H9 (cell line): Measurements from ENCODE around the gene PGGHG. TPM values are rescaled to one million over a fixed set of nuclear protein-coding genes. Genes with fewer than 3 reads are reported as not detected.
"Not testable (repeated sequence)": the region's sequence is repeated elsewhere in the genome, so short reads cannot be mapped to it uniquely, and the experiment has no call there.

Experiments used
- DNase-seq: peaks from one replicate; pipeline ENCODE4 v3.0.0-alpha.2; 2017
- H2AFZ ChIP-seq: one replicate; pipeline ENCODE4 v1.6.1; 2013; ENCODE audit warnings: mild to moderate bottlenecking, low read length, control low read depth, moderate library complexity
- H2AK5ac ChIP-seq: 2 replicates; pipeline ENCODE4 v1.6.1; 2013; ENCODE audit warnings: low read length, control low read depth, mixed read lengths; ENCODE audit not compliant: insufficient read length
- H2BK120ac ChIP-seq: one replicate; pipeline ENCODE4 v1.6.1; 2013; ENCODE audit warnings: low read depth, mild to moderate bottlenecking, low read length, control low read depth, inconsistent platforms; ENCODE audit not compliant: poor library complexity, severe bottlenecking
- H2BK12ac ChIP-seq: 2 replicates; pipeline ENCODE4 v1.6.1; 2013; ENCODE audit warnings: low read length, control low read depth, mixed read lengths, low read depth; ENCODE audit not compliant: insufficient read length
- H2BK15ac ChIP-seq: 2 replicates; pipeline ENCODE4 v1.6.1; 2013; ENCODE audit warnings: low read depth, low read length, control low read depth
- H2BK20ac ChIP-seq: one replicate; pipeline ENCODE4 v1.6.1; 2013; ENCODE audit warnings: low read depth, mild to moderate bottlenecking, low read length, control low read depth, inconsistent platforms; ENCODE audit not compliant: poor library complexity, severe bottlenecking
- H2BK5ac ChIP-seq: 2 replicates; pipeline ENCODE4 v1.6.1; 2013; ENCODE audit warnings: low read length, control low read depth, mixed read lengths; ENCODE audit not compliant: insufficient read length
- H3K14ac ChIP-seq: 2 replicates; pipeline ENCODE4 v1.6.1; 2013; ENCODE audit warnings: low read length, control low read depth; ENCODE audit not compliant: insufficient read depth
- H3K18ac ChIP-seq: 2 replicates; pipeline ENCODE4 v1.6.1; 2013; ENCODE audit warnings: low read depth, mild to moderate bottlenecking, mixed read lengths, low read length, control low read depth; ENCODE audit not compliant: insufficient read length
- H3K23ac ChIP-seq: 2 replicates; pipeline ENCODE4 v1.6.1; 2013; ENCODE audit warnings: low read length, control low read depth, mixed read lengths, low read depth; ENCODE audit not compliant: insufficient read length
- H3K23me2 ChIP-seq: 2 replicates; pipeline ENCODE4 v1.6.1; 2013; ENCODE audit warnings: low read depth, mild to moderate bottlenecking, mixed read lengths, low read length, control low read depth; ENCODE audit not compliant: insufficient read length, poor library complexity, severe bottlenecking
- H3K27ac ChIP-seq: 2 replicates; pipeline ENCODE4 v1.5.1; 2013; ENCODE audit warnings: low read length, control low read depth, mixed read lengths, low read depth; ENCODE audit not compliant: insufficient read length
- H3K27me3 ChIP-seq: 2 replicates; pipeline ENCODE4 v1.6.1; 2013; ENCODE audit warnings: low read length, control low read depth, inconsistent platforms; ENCODE audit not compliant: insufficient read depth
- H3K4ac ChIP-seq: 2 replicates; pipeline ENCODE4 v1.6.1; 2013; ENCODE audit warnings: low read depth, mild to moderate bottlenecking, control low read depth, inconsistent platforms, low read length, moderate library complexity
- H3K4me1 ChIP-seq: 2 replicates; pipeline ENCODE4 v1.6.1; 2013; ENCODE audit warnings: low read length, control low read depth, inconsistent platforms; ENCODE audit not compliant: insufficient read depth
- H3K4me2 ChIP-seq: 2 replicates; pipeline ENCODE4 v1.6.1; 2013; ENCODE audit warnings: low read length, control low read depth, mixed read lengths; ENCODE audit not compliant: insufficient read length, insufficient read depth
- H3K56ac ChIP-seq: 2 replicates; pipeline ENCODE4 v1.6.1; 2013; ENCODE audit warnings: low read depth, mild to moderate bottlenecking, mixed read lengths, low read length, control low read depth; ENCODE audit not compliant: insufficient read length
- H3K79me1 ChIP-seq: 2 replicates; pipeline ENCODE4 v1.6.1; 2013; ENCODE audit warnings: low read depth, mild to moderate bottlenecking, moderate library complexity, low read length, control low read depth, inconsistent platforms; ENCODE audit not compliant: insufficient read depth, poor library complexity, severe bottlenecking
- H3K79me2 ChIP-seq: 2 replicates; pipeline ENCODE4 v1.6.1; 2013; ENCODE audit warnings: low read length, control low read depth, inconsistent platforms; ENCODE audit not compliant: insufficient read depth
- H3K9ac ChIP-seq: 2 replicates; pipeline ENCODE4 v1.6.1; 2013; ENCODE audit warnings: low read length, control low read depth, mixed read lengths; ENCODE audit not compliant: insufficient read length; ENCODE audit errors: extremely low read depth
- H3K9me3 ChIP-seq: one replicate; pipeline ENCODE4 v1.6.1; 2013; ENCODE audit warnings: low read depth, low read length, inconsistent platforms; ENCODE audit not compliant: control insufficient read depth
- H3T11ph ChIP-seq: one replicate; pipeline ENCODE4 v1.6.1; 2013; ENCODE audit warnings: mild to moderate bottlenecking, low read length, control low read depth, inconsistent platforms
- H4K20me1 ChIP-seq: one replicate; pipeline ENCODE4 v1.6.1; 2013; ENCODE audit not compliant: control insufficient read depth, insufficient read length, insufficient read depth
- H4K5ac ChIP-seq: 2 replicates; pipeline ENCODE4 v1.6.1; 2013; ENCODE audit warnings: low read depth, mild to moderate bottlenecking, mixed read lengths, low read length, control low read depth; ENCODE audit not compliant: insufficient read length
- H4K8ac ChIP-seq: replicated peaks from 2 replicates; pipeline ENCODE4 v1.6.1; 2013; ENCODE audit warnings: low read length, control low read depth, mixed read lengths, low read depth; ENCODE audit not compliant: insufficient read length
- H4K91ac ChIP-seq: 2 replicates; pipeline ENCODE4 v1.6.1; 2013; ENCODE audit warnings: low read depth, mild to moderate bottlenecking, moderate library complexity, mixed read lengths, low read length, control low read depth; ENCODE audit not compliant: insufficient read length
- H3K27ac Mint-ChIP-seq, 3 experiments: 2 replicates in 2 of 3; 3 replicates in 1 of 3; pipeline ENCODE4 v1.8.0; 2020 to 2021; ENCODE audit warnings: mixed read lengths in 3 of 3, mild to moderate bottlenecking in 1 of 3, moderate library complexity in 1 of 3
- H3K27me3 Mint-ChIP-seq: 2 replicates; pipeline ENCODE4 v1.8.0; 2021; ENCODE audit warnings: low read depth, mild to moderate bottlenecking, moderate library complexity, mixed read lengths
- H3K36me3 Mint-ChIP-seq, 3 experiments: 2 replicates in 2 of 3; 3 replicates in 1 of 3; pipeline ENCODE4 v1.8.0; 2020 to 2021; ENCODE audit warnings: low read depth in 3 of 3, mixed read lengths in 3 of 3; ENCODE audit not compliant: insufficient read depth in 1 of 3
- H3K4me1 Mint-ChIP-seq, 2 experiments: 2 replicates each; pipeline ENCODE4 v1.8.0; 2020; ENCODE audit warnings: mixed read lengths in 2 of 2
- H3K4me3 Mint-ChIP-seq, 2 experiments: 2 replicates in 1 of 2; 3 replicates in 1 of 2; pipeline ENCODE4 v1.8.0; 2020 to 2021; ENCODE audit warnings: mild to moderate bottlenecking in 2 of 2, mixed read lengths in 2 of 2, moderate library complexity in 1 of 2
- H3K9me3 Mint-ChIP-seq, 2 experiments: 2 replicates in 1 of 2; 3 replicates in 1 of 2; pipeline ENCODE4 v1.8.0; 2020; ENCODE audit warnings: mild to moderate bottlenecking in 2 of 2, mixed read lengths in 2 of 2, moderate library complexity in 1 of 2
- WGBS: extraction: QIAGEN DNeasy Blood & Tissue Kit; methylation state at CpG from one replicate; pipeline ENCODE4 v1.1.7; 2013; ENCODE audit warnings: missing lambda C conversion rate, low lambda C conversion rate, mixed read lengths; ENCODE audit not compliant: insufficient read length; ENCODE audit errors: extremely low coverage; 5-methylcytosine and 5-hydroxymethylcytosine counted together
- total RNA-seq: library from RNA; stranded (reverse); gene quantifications from 2 replicates; pipeline ENCODE4 v1.2.1, GENCODE V29; 2021
- TF ChIP-seq, protein P1 (sequence below): fragments of 200-600 bp; sonication (generic); conservative IDR thresholded peaks from 3 replicates; pipeline ENCODE4 v1.8.0; 2021; ENCODE audit warnings: antibody characterized with exemption, mild to moderate bottlenecking

PGGHG gene
- total RNA-seq, 1 experiment from 2014 or later = 58.3 TPM

DNA sequence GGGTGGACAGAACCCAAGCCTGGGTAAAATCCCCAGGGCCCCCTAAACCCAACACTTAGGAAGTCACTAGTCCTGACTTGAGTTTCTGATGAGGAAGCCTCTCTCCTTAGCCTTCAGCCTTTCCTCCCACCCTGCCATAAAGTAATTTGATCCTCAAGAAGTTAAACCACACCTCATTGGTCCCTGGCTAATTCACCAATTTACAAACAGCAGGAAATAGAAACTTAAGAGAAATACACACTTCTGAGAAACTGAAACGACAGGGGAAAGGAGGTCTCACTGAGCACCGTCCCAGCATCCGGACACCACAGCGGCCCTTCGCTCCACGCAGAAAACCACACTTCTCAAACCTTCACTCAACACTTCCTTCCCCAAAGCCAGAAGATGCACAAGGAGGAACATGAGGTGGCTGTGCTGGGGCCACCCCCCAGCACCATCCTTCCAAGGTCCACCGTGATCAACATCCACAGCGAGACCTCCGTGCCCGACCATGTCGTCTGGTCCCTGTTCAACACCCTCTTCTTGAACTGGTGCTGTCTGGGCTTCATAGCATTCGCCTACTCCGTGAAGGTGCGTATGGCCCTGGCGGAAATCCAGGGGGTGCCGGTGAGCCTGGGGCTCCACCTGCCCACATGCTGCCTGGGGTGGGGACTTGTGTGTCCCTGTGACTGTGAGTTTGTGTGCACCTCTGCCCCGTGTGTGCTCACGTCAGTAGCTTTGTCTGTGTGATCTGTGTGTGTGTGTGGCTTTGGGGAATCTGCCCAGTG is 25.0 kb downstream of the PGGHG start, which contains the start of gene IFITM1:
Gene IFITM1, plus strand, starts transcription at position 254 of the 767 bp plus-strand sequence. Its CDS starts 131 bp downstream, at position 385.
- Histone ChIP-seq H3T11ph (no peak within 1 kb of the TSS), H3K23me2 (peaks cover 28% of the 10 kb centered on the region), H3K79me2 (peaks cover 6% of the 10 kb centered on the region; the same call in 1 of the 2 replicates), H2BK20ac (no peak within 1 kb of the TSS), H3K14ac (peak within 1 kb of the TSS; percentile 7; the same call in 1 of the 2 replicates), H3K9ac (peak within 1 kb of the TSS; percentile 40), H2BK120ac (no peak within 1 kb of the TSS), H3K56ac (no peak within 1 kb of the TSS), H3K4ac (no peak within 1 kb of the TSS), H3K9me3 (no peaks in the 10 kb centered on the region), H2BK5ac (no peak within 1 kb of the TSS), H3K27me3 (no peaks in the 10 kb centered on the region), H3K27ac (no peak within 1 kb of the TSS), H4K20me1 (no peaks in the 10 kb centered on the region), H4K8ac (no peak within 1 kb of the TSS), H2AFZ (no peak within 1 kb of the TSS), H2BK15ac (no peak within 1 kb of the TSS), H2BK12ac (no peak within 1 kb of the TSS), H3K4me2 (peak within 1 kb of the TSS; percentile 85), H2AK5ac (no peak within 1 kb of the TSS), H3K23ac (no peak within 1 kb of the TSS), H3K79me1 (peaks cover 2% of the 10 kb centered on the region), H4K5ac (no peak within 1 kb of the TSS), H3K4me1 (peaks cover 10% of the 10 kb centered on the region; the same call in 1 of the 2 replicates), H4K91ac (no peak within 1 kb of the TSS), H3K18ac (no peak within 1 kb of the TSS)
- DNase-seq = no peak
- no CpG with 5 or more reads among the region's 18 CpGs for WGBS
- Mint-ChIP-seq H3K27ac (peak within 1 kb of the TSS; percentile 88 to 94 (median 94)), H3K36me3 (peaks cover 6 to 19% (median 11%) of the 10 kb centered on the region in 3 experiments), H3K9me3 (no peaks in the 10 kb centered on the region; a peak in 1 of 5 replicates), H3K4me3 (peak within 1 kb of the TSS; percentile 92 to 97), H3K4me1 (peaks cover 46 to 65% of the 10 kb centered on the region in 2 experiments), H3K27me3 (no peaks in the 10 kb centered on the region)
- TF ChIP-seq, protein P1, sequence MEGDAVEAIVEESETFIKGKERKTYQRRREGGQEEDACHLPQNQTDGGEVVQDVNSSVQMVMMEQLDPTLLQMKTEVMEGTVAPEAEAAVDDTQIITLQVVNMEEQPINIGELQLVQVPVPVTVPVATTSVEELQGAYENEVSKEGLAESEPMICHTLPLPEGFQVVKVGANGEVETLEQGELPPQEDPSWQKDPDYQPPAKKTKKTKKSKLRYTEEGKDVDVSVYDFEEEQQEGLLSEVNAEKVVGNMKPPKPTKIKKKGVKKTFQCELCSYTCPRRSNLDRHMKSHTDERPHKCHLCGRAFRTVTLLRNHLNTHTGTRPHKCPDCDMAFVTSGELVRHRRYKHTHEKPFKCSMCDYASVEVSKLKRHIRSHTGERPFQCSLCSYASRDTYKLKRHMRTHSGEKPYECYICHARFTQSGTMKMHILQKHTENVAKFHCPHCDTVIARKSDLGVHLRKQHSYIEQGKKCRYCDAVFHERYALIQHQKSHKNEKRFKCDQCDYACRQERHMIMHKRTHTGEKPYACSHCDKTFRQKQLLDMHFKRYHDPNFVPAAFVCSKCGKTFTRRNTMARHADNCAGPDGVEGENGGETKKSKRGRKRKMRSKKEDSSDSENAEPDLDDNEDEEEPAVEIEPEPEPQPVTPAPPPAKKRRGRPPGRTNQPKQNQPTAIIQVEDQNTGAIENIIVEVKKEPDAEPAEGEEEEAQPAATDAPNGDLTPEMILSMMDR = no peak

DNA sequence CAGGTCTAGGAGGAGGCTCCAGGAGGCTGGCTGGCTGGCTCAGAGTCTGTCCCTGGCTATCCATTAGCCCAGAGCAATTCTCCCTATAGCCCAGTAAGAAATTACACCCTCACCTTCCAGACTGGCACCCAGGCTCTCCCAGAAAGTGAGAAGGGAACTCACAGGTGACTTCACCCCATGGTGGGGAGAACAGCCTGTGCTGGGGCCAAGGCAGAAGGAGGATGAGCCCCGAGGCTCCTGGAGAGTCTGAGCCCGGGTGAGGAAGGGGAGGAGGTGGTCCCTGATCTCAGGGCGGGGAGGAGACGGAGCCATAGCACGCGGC is 25.6 kb downstream of the PGGHG start:
- not testable (repeated sequence) for H3K9me3 ChIP-seq, H3K79me1 ChIP-seq, H2AK5ac ChIP-seq, H4K8ac ChIP-seq, H2BK5ac ChIP-seq, DNase-seq, H3K27me3 Mint-ChIP-seq, H3K9me3 Mint-ChIP-seq, H4K20me1 ChIP-seq, H3K4ac ChIP-seq, H3K79me2 ChIP-seq, H3K56ac ChIP-seq, H4K91ac ChIP-seq, H2BK15ac ChIP-seq, H3K14ac ChIP-seq, H3K23ac ChIP-seq, H3K4me1 ChIP-seq, H3K18ac ChIP-seq, H2AFZ ChIP-seq, H3T11ph ChIP-seq, H3K27me3 ChIP-seq, H2BK12ac ChIP-seq, H2BK120ac ChIP-seq, H2BK20ac ChIP-seq, H3K27ac ChIP-seq, H4K5ac ChIP-seq
- Histone ChIP-seq H3K4me2 (peak overlapping the region; percentile 85), H3K9ac (peak overlapping the region; percentile 40), H3K23me2 (peaks cover 29% of the 10 kb centered on the region)
- peaks cover 6 to 19% (median 6%) of the 10 kb centered on the region in 3 experiments; a peak in 6 of 7 replicates for H3K36me3 Mint-ChIP-seq
- WGBS = no CpG with 5 or more reads among the region's 6 CpGs
- H3K4me3 Mint-ChIP-seq = peak overlapping the region; percentile 92 to 97
- peaks cover 42 to 62% of the 10 kb centered on the region in 2 experiments for H3K4me1 Mint-ChIP-seq
- peak overlapping the region; percentile 61 to 94 (median 88); a peak in 5 of 7 replicates for H3K27ac Mint-ChIP-seq
